SJSA1 (cell line): ENCODE results near the gene TBATA. TPM values are rescaled to one million over a fixed set of nuclear protein-coding genes. Genes with fewer than 3 reads are reported as not detected.

Experiments
- DNase-seq, 2 experiments: peaks; one replicate each; pipeline ENCODE4 v3.0.0-alpha.2; 2015 to 2020; ENCODE audit warnings: low spot score in 2 of 2, low read depth in 1 of 2
- H3K27ac ChIP-seq: fragments of 250-450 bp; sonication (Bioruptor Pico); 2 replicates; pipeline ENCODE4 v1.5.1; 2020; ENCODE audit warnings: mild to moderate bottlenecking, moderate library complexity
- H3K27me3 ChIP-seq: fragments of 250-450 bp; sonication (Bioruptor Pico); replicated peaks from 2 replicates; pipeline ENCODE4 v1.5.1; 2020; ENCODE audit warnings: mild to moderate bottlenecking, moderate library complexity
- H3K36me3 ChIP-seq: fragments of 250-450 bp; sonication (Bioruptor Pico); 2 replicates; pipeline ENCODE4 v1.5.1; 2020; ENCODE audit warnings: mild to moderate bottlenecking
- H3K4me1 ChIP-seq: fragments of 250-450 bp; sonication (Bioruptor Pico); replicated peaks from 2 replicates; pipeline ENCODE4 v1.6.1; 2021; ENCODE audit warnings: mild to moderate bottlenecking
- H3K4me3 ChIP-seq: fragments of 250-450 bp; sonication (Bioruptor Pico); 2 replicates; pipeline ENCODE4 v1.5.1; 2020; ENCODE audit warnings: mild to moderate bottlenecking
- H3K9me3 ChIP-seq: fragments of 250-450 bp; sonication (Bioruptor Pico); replicated peaks from 2 replicates; pipeline ENCODE4 v1.5.1; 2020; ENCODE audit warnings: mild to moderate bottlenecking
- total RNA-seq: library from RNA; depleted of rRNA; stranded (reverse); fragments of >200 nt; shearing (Covaris generic); gene quantifications from 2 replicates; pipeline ENCODE4 v1.2.3, GENCODE V29; 2014

The TBATA gene
- total RNA-seq, 1 experiment from 2014 or later: not detected

GRCh38 chr10:70816220-70816894 is 31.2 kb upstream of the TBATA start:
- H3K9me3 ChIP-seq: no peaks in the 10 kb centered on the region
- H3K4me3 ChIP-seq: peak overlapping the region; percentile 89
- H3K27ac ChIP-seq: peak overlapping the region; percentile 89
- peak; percentile 76 to 83 for DNase-seq
- H3K27me3 ChIP-seq: no peaks in the 10 kb centered on the region
- peaks cover 41% of the 10 kb centered on the region for H3K36me3 ChIP-seq
- H3K4me1 ChIP-seq: peaks cover 10% of the 10 kb centered on the region

- H3K27ac ChIP-seq: peak within 1 kb of the TSS; percentile 89
- no peaks in the 10 kb centered on the region for H3K9me3 ChIP-seq
- peaks cover 10% of the 10 kb centered on the region for H3K4me1 ChIP-seq
- H3K36me3 ChIP-seq: peaks cover 34% of the 10 kb centered on the region
- peak within 1 kb of the TSS; percentile 89 for H3K4me3 ChIP-seq
- DNase-seq: peak; percentile 82 to 83
- H3K27me3 ChIP-seq: no peaks in the 10 kb centered on the region
Observed at GRCh38 chr10:70815504-70816219, 30.5 kb upstream of the TBATA start, which contains the start of gene SGPL1. Gene SGPL1, plus strand, starts transcription at chr10:70815948. Its CDS starts 906 bp downstream, at chr10:70816854.

GRCh38 chr10:70814126-70814525 is 28.9 kb upstream of the TBATA start:
- DNase-seq: no peak
- Histone ChIP-seq H3K9me3 (no peaks in the 10 kb centered on the region), H3K27me3 (no peaks in the 10 kb centered on the region)

GRCh38 chr10:70812814-70813213 is 27.6 kb upstream of the TBATA start:
- Histone ChIP-seq H3K9me3 (no peaks in the 10 kb centered on the region), H3K4me1 (peaks cover 10% of the 10 kb centered on the region), H3K27ac (no peak overlapping the region), H3K4me3 (no peak overlapping the region), H3K27me3 (no peaks in the 10 kb centered on the region), H3K36me3 (peaks cover 12% of the 10 kb centered on the region)
- DNase-seq: no peak

More at GRCh38 chr10:70814126-70814525, 28.9 kb upstream of the TBATA start:
- Histone ChIP-seq H3K27ac (no peak overlapping the region), H3K4me1 (peaks cover 10% of the 10 kb centered on the region), H3K36me3 (peaks cover 25% of the 10 kb centered on the region), H3K4me3 (no peak overlapping the region)

GRCh38 chr10:70811881-70812280 is 26.7 kb upstream of the TBATA start:
- no peak for DNase-seq
- Histone ChIP-seq H3K27ac (no peak overlapping the region), H3K4me1 (peaks cover 7% of the 10 kb centered on the region), H3K4me3 (no peak overlapping the region), H3K27me3 (no peaks in the 10 kb centered on the region), H3K36me3 (peaks cover 3% of the 10 kb centered on the region), H3K9me3 (no peaks in the 10 kb centered on the region)

GRCh38 chr10:70810967-70811366 is 25.8 kb upstream of the TBATA start:
- peaks cover 2% of the 10 kb centered on the region; the same call in 1 of the 2 replicates for H3K36me3 ChIP-seq
- DNase-seq: no peak
- peaks cover 5% of the 10 kb centered on the region for H3K4me1 ChIP-seq
- H3K9me3 ChIP-seq: no peaks in the 10 kb centered on the region
- H3K4me3 ChIP-seq: no peak overlapping the region
- no peaks in the 10 kb centered on the region for H3K27me3 ChIP-seq
- no peak overlapping the region for H3K27ac ChIP-seq

GRCh38 chr10:70809726-70810125 is 24.5 kb upstream of the TBATA start:
- Histone ChIP-seq H3K27ac (no peak overlapping the region), H3K36me3 (no peaks in the 10 kb centered on the region)

GRCh38 chr10:70809011-70809611 is 23.9 kb upstream of the TBATA start:
- Histone ChIP-seq H3K27ac (no peak overlapping the region), H3K36me3 (no peaks in the 10 kb centered on the region), H3K9me3 (no peaks in the 10 kb centered on the region), H3K27me3 (no peaks in the 10 kb centered on the region), H3K4me3 (no peak overlapping the region), H3K4me1 (peaks cover 5% of the 10 kb centered on the region; the same call in 1 of the 2 replicates)
- no peak for DNase-seq

More at GRCh38 chr10:70809726-70810125, 24.5 kb upstream of the TBATA start:
- H3K9me3 ChIP-seq: no peaks in the 10 kb centered on the region
- no peaks in the 10 kb centered on the region for H3K27me3 ChIP-seq
- H3K4me3 ChIP-seq: no peak overlapping the region
- peaks cover 1% of the 10 kb centered on the region; the same call in 1 of the 2 replicates for H3K4me1 ChIP-seq
- no peak for DNase-seq

GRCh38 chr10:70807556-70807955 is 22.4 kb upstream of the TBATA start:
- H3K27ac ChIP-seq: no peak overlapping the region
- H3K4me1 ChIP-seq: peaks cover 5% of the 10 kb centered on the region; the same call in 1 of the 2 replicates
- H3K36me3 ChIP-seq: no peaks in the 10 kb centered on the region
- no peaks in the 10 kb centered on the region for H3K27me3 ChIP-seq
- no peaks in the 10 kb centered on the region for H3K9me3 ChIP-seq
- no peak overlapping the region for H3K4me3 ChIP-seq
- no peak for DNase-seq

GRCh38 chr10:70806841-70807240 is 21.7 kb upstream of the TBATA start:
- Histone ChIP-seq H3K4me3 (no peak overlapping the region), H3K27ac (no peak overlapping the region), H3K27me3 (no peaks in the 10 kb centered on the region), H3K36me3 (no peaks in the 10 kb centered on the region), H3K4me1 (peaks cover 5% of the 10 kb centered on the region; the same call in 1 of the 2 replicates), H3K9me3 (no peaks in the 10 kb centered on the region)
- DNase-seq: no peak

GRCh38 chr10:70805619-70806215 is 20.5 kb upstream of the TBATA start:
- Histone ChIP-seq H3K27me3 (no peaks in the 10 kb centered on the region), H3K4me1 (peaks cover 5% of the 10 kb centered on the region; the same call in 1 of the 2 replicates), H3K4me3 (no peak overlapping the region), H3K9me3 (no peaks in the 10 kb centered on the region), H3K36me3 (no peaks in the 10 kb centered on the region), H3K27ac (no peak overlapping the region)
- no peak for DNase-seq

- Histone ChIP-seq H3K36me3 (no peaks in the 10 kb centered on the region), H3K9me3 (no peaks in the 10 kb centered on the region), H3K4me3 (no peak overlapping the region), H3K27ac (no peak overlapping the region), H3K27me3 (no peaks in the 10 kb centered on the region), H3K4me1 (peaks cover 5% of the 10 kb centered on the region; the same call in 1 of the 2 replicates)
- no peak for DNase-seq
Observed at GRCh38 chr10:70804421-70804808, 19.2 kb upstream of the TBATA start.

- DNase-seq: no peak
- Histone ChIP-seq H3K36me3 (no peaks in the 10 kb centered on the region), H3K4me1 (peaks cover 5% of the 10 kb centered on the region; the same call in 1 of the 2 replicates), H3K27me3 (no peaks in the 10 kb centered on the region), H3K9me3 (no peaks in the 10 kb centered on the region), H3K27ac (no peak overlapping the region), H3K4me3 (no peak overlapping the region)
Observed at GRCh38 chr10:70803775-70804420, 18.7 kb upstream of the TBATA start.
